ENCODE data around the gene SPAG16.

DNA sequence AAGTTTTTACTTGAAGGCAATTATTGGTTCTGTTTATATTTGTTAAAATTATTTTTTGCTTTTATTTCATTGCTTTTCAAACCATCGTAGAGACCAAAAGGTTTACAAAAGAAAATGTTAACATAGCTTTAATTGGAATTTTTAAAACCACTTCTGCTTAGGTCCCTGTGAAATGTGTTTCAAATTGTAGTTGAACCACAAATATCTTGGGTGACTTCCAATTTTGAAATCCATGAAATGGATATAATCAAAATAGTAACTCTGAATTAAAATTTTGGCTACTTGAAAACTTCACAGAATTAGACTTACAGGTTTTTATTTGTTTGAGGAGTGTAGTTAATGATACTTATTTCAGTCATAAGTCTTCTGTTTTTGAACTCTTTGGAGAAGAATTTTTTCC is 3.1 kb upstream of the SPAG16 start:
- no peak for TF ChIP-seq POLR2A (IDR thresholded peaks at IDR 0.05)
- TF ChIP-seq, protein P1, sequence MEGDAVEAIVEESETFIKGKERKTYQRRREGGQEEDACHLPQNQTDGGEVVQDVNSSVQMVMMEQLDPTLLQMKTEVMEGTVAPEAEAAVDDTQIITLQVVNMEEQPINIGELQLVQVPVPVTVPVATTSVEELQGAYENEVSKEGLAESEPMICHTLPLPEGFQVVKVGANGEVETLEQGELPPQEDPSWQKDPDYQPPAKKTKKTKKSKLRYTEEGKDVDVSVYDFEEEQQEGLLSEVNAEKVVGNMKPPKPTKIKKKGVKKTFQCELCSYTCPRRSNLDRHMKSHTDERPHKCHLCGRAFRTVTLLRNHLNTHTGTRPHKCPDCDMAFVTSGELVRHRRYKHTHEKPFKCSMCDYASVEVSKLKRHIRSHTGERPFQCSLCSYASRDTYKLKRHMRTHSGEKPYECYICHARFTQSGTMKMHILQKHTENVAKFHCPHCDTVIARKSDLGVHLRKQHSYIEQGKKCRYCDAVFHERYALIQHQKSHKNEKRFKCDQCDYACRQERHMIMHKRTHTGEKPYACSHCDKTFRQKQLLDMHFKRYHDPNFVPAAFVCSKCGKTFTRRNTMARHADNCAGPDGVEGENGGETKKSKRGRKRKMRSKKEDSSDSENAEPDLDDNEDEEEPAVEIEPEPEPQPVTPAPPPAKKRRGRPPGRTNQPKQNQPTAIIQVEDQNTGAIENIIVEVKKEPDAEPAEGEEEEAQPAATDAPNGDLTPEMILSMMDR (IDR thresholded peaks at IDR 0.05), result no peak

Data from transverse colon (tissue), 3 donors.